Prostate gland (tissue), 2 donors: Measurements from ENCODE around the gene ZNF765. TPM values are rescaled to one million over a fixed set of nuclear protein-coding genes. Genes with fewer than 3 reads are reported as not detected.

ENCODE experiments used
- DNase-seq: peaks from one replicate; pipeline ENCODE4 v3.0.0-alpha.2; 2019; ENCODE audit warnings: low spot score
- H3K27ac ChIP-seq, 2 donors: fragments of 200-600 bp; sonication (generic); 2 replicates each; pipeline ENCODE4 v1.5.1; 2017 to 2019
- H3K27me3 ChIP-seq: fragments of 200-600 bp; sonication (generic); replicated peaks from 2 replicates; pipeline ENCODE4 v1.5.1; 2019; ENCODE audit not compliant: insufficient read depth
- H3K36me3 ChIP-seq, 2 donors: fragments of 200-600 bp; sonication (generic); 1 replicate in 1 of 2; 2 replicates in 1 of 2; pipeline versions ENCODE4 v1.5.1 to v1.8.1; 2017 to 2019
- H3K4me1 ChIP-seq: fragments of 200-600 bp; sonication (generic); replicated peaks from 2 replicates; pipeline ENCODE4 v1.5.1; 2019
- H3K4me3 ChIP-seq, 2 donors: fragments of 200-600 bp; sonication (generic); 2 replicates each; pipeline ENCODE4 v1.5.1; 2017 to 2019
- H3K9me3 ChIP-seq: fragments of 200-600 bp; sonication (generic); 2 replicates; pipeline ENCODE4 v1.5.1; 2017
- POLR2A ChIP-seq: fragments of 450-650 bp; IDR thresholded peaks from one replicate; pipeline ENCODE4 v1.6.1; 2016; ENCODE audit warnings: antibody characterized with exemption, mild to moderate bottlenecking
- POLR2AphosphoS5 ChIP-seq: sonication (generic); formaldehyde crosslinking; IDR thresholded peaks from one replicate; pipeline ENCODE4 v1.6.1; 2017; ENCODE audit warnings: antibody characterized with exemption
- WGBS: methylation state at CpG from one replicate; pipeline ENCODE4 v1.1.5; 2018; 5-methylcytosine and 5-hydroxymethylcytosine counted together
- intact Hi-C: fragments of 100-400 bp; cut with DNase I; formaldehyde crosslinking; loops from one replicate; pipeline ENCODE4 v1.14.2; 2022
- total RNA-seq, 2 donors: library from RNA; depleted of rRNA; stranded (reverse); fragments of >200 nt; gene quantifications; one replicate each; pipeline ENCODE4 v1.1.0, GENCODE V29; 2016
- TF ChIP-seq, protein P1 (sequence below), 4 experiments: fragments of 200-600 bp in 2 of 4; fragments of 450-650 bp in 2 of 4; sonication (generic) in 2 of 4; IDR thresholded peaks; 1 replicate in 3 of 4; 2 replicates in 1 of 4; pipeline ENCODE4 v1.5.1; 2016 to 2019; ENCODE audit warnings: antibody characterized with exemption in 4 of 4, mild to moderate bottlenecking in 2 of 4, moderate library complexity in 2 of 4

Gene ZNF765
- total RNA-seq, 2 donors from 2014 or later = 12.5 to 23.0 TPM

- DNase-seq = peak; percentile 91
- Histone ChIP-seq H3K27me3 (no peaks in the 10 kb centered on the region), H3K36me3 (no peaks in the 10 kb centered on the region), H3K4me3 (peak within 1 kb of the TSS; percentile 55 to 65), H3K4me1 (peaks cover 4% of the 10 kb centered on the region), H3K9me3 (no peaks in the 10 kb centered on the region), H3K27ac (peak within 1 kb of the TSS; percentile 73 to 88)
- TF ChIP-seq, protein P1, sequence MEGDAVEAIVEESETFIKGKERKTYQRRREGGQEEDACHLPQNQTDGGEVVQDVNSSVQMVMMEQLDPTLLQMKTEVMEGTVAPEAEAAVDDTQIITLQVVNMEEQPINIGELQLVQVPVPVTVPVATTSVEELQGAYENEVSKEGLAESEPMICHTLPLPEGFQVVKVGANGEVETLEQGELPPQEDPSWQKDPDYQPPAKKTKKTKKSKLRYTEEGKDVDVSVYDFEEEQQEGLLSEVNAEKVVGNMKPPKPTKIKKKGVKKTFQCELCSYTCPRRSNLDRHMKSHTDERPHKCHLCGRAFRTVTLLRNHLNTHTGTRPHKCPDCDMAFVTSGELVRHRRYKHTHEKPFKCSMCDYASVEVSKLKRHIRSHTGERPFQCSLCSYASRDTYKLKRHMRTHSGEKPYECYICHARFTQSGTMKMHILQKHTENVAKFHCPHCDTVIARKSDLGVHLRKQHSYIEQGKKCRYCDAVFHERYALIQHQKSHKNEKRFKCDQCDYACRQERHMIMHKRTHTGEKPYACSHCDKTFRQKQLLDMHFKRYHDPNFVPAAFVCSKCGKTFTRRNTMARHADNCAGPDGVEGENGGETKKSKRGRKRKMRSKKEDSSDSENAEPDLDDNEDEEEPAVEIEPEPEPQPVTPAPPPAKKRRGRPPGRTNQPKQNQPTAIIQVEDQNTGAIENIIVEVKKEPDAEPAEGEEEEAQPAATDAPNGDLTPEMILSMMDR (IDR thresholded peaks at IDR 0.05) = peak in 2 of 4 experiments; percentile 4 to 26
- TF ChIP-seq POLR2A = peak; percentile 68
- TF ChIP-seq POLR2AphosphoS5 = peak; percentile 90
- intact Hi-C loops = loop anchor here (2.0 kb wide), 1 partner anchor 29 kb away; the partner anchor contains the start of gene ZNF765
- WGBS = 1% methylated on average over 45 of the region's 45 CpGs
These were observed 29.6 kb upstream of the ZNF765 start, which contains the start of gene ZNF525 for GRCh38 chr19:53365134-53365898. TSS of gene ZNF525 (plus strand) at chr19:53365705. CDS start at chr19:53372282, 6,577 bp downstream.

DNA sequence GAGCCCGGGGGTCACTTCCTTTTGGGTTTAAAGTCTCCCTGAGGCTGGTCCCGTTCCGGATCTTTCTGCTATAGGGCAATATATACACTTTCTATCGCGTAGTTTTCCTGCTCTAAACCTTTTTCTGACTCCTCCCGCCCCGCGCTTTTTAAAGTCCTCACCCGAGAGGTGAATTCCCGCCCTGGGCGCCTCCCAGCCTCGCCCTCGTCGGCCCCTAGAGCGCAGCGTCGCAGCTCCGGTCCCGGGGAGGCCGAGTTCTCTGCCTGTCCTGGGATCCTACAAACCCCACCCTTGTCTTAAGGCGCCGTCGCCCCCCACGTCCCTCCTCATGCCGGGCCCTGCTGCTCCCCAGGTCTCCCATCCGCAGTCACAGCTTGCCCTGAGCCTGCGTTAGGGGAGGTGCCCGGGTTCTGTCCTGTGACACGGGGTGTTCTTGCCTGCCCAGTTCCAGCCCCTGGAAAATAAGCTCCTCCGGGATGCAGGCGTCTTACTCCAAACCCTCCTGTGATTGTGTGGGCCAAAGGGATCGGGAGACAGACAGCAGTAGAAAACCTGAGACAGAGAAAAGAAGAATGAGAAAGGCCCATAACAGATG is 29.0 kb upstream of the ZNF765 start:
- H3K9me3 ChIP-seq = no peaks in the 10 kb centered on the region
- no peaks in the 10 kb centered on the region for H3K27me3 ChIP-seq
- TF ChIP-seq POLR2AphosphoS5 (no peak), POLR2A (no peak)
- TF ChIP-seq, protein P1 (IDR thresholded peaks at IDR 0.05) = no peak
- peak overlapping the region; percentile 73 to 88 for H3K27ac ChIP-seq
- H3K4me3 ChIP-seq = peak overlapping the region; percentile 55 to 65
- peaks cover 4% of the 10 kb centered on the region for H3K4me1 ChIP-seq
- DNase-seq = peak; percentile 5
- 0% methylated on average over 24 of the region's 32 CpGs for WGBS
- intact Hi-C loops = loop anchor here (2.0 kb wide), 1 partner anchor 29 kb away; the partner anchor contains the start of gene ZNF765
- H3K36me3 ChIP-seq = no peaks in the 10 kb centered on the region

GRCh38 chr19:53372196-53372595 is 22.8 kb upstream of the ZNF765 start:
- H3K4me3 ChIP-seq = no peak overlapping the region
- no peaks in the 10 kb centered on the region for H3K9me3 ChIP-seq
- intact Hi-C loops = no loop called here
- WGBS = 69% methylated on average over 4 of the region's 4 CpGs
- peak; percentile 47 for TF ChIP-seq POLR2AphosphoS5
- TF ChIP-seq, protein P1 (IDR thresholded peaks at IDR 0.05) = no peak
- no peaks in the 10 kb centered on the region for H3K27me3 ChIP-seq
- no peaks in the 10 kb centered on the region for H3K36me3 ChIP-seq
- no peak for DNase-seq
- H3K27ac ChIP-seq = peak overlapping the region; percentile 42 to 44
- peaks cover under 1% of the 10 kb centered on the region for H3K4me1 ChIP-seq

- H3K4me3 ChIP-seq = no peak overlapping the region
- intact Hi-C loops = no loop called here
- 59% methylated on average over 3 of the region's 3 CpGs for WGBS
- no peaks in the 10 kb centered on the region for H3K27me3 ChIP-seq
- DNase-seq = no peak
- H3K9me3 ChIP-seq = no peaks in the 10 kb centered on the region
- H3K4me1 ChIP-seq = no peaks in the 10 kb centered on the region
- TF ChIP-seq, protein P1 (IDR thresholded peaks at IDR 0.05) = no peak
- no peak for TF ChIP-seq POLR2A
- no peak for TF ChIP-seq POLR2AphosphoS5
- H3K36me3 ChIP-seq = no peaks in the 10 kb centered on the region
- H3K27ac ChIP-seq = no peak overlapping the region
These were observed 20.7 kb upstream of the ZNF765 start for GRCh38 chr19:53374288-53374687.
